ENCODE measurements around the gene PSMB3.
"Not testable (repeated sequence)": the region's sequence is repeated elsewhere in the genome, so short reads cannot be mapped to it uniquely, and the experiment has no call there.

Gene PSMB3

DNA sequence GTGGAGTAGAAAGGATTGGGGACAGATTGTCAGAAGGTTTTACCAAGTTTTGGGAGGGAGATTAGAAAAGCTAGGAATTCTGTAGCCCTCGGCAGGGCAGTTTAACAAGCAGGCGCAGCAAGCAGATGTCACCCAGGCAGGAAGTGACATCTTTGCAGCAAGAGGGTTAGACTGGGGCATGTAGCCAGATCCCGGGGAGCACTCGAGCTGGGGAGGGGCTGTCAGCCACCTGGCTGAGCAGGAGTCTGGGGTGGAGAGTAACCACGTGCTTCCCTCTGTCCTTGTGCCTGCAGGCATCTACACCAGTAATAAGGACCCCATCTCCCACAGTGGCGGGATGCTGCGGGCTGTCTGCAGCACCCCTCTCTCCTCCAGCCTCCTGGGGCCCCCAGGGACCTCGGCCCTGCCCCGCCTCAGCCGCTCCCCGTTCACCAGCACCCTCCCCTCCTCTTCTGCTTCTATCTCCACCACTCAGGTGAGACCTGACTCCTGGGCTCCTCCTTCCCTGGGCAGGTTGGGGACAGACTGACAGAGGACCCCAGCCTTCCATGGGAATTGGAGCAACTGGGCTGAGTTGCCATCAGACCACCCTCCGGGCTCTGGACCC, 35.3 kb upstream of the PSMB3 start:
- H3K27ac ChIP-seq (ENCODE audit: low read length), result no peak overlapping the region
- peaks cover 2% of the 10 kb centered on the region; the same call in 1 of the 2 replicates for H3K27me3 ChIP-seq (ENCODE audit: control insufficient read depth, insufficient read depth, low read length)
- no peaks in the 10 kb centered on the region for H3K9me3 ChIP-seq (ENCODE audit: control insufficient read depth, insufficient read depth, low read length)
- WGBS (ENCODE audit: insufficient coverage, insufficient read length), result no CpG with 5 or more reads among the region's 12 CpGs
- peaks cover 19% of the 10 kb centered on the region for H3K4me1 ChIP-seq (ENCODE audit: control insufficient read depth, insufficient read depth, low read length)
- no peaks in the 10 kb centered on the region for H3K36me3 ChIP-seq (ENCODE audit: control insufficient read depth, insufficient read depth, low read length)
- DNase-seq (ENCODE audit: low read depth, low spot score), result no peak
- H3K4me3 ChIP-seq (ENCODE audit: low read length), result no peak overlapping the region

DNA sequence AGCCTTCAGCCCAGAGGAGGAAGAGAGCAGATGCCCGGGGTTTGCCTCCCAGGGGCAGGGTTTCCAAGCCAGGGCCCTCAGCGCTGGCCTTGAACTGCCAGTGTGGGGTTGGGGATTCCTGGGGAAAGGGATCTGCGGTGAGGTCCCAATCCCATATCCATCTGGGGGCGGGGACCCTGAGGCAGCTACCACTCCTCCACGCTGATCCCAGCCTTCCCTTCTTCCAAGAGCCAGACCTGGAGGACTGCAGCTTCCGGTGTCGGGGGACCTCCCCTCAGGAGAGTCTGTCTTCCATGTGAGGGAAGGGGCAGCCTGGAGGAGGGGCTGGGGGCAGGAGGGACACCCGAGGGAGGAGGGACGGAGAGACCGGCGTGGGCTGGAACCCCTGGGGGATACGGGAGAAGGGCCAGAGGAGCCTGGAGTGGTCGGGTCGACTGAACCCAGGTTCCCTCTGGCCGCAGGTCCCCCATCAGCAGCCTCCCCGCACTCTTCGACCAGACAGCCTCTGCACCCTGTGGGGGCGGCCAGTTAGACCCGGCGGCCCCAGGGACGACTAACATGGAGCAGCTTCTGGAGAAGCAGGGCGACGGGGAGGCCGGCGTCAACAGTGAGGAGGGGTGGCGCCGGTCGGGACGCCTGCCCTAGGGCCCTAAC, 33.1 kb upstream of the PSMB3 start:
- peaks cover 2% of the 10 kb centered on the region; the same call in 1 of the 2 replicates for H3K27me3 ChIP-seq (ENCODE audit: control insufficient read depth, insufficient read depth, low read length)
- H3K27ac ChIP-seq (ENCODE audit: low read length), result no peak overlapping the region
- no peaks in the 10 kb centered on the region for H3K9me3 ChIP-seq (ENCODE audit: control insufficient read depth, insufficient read depth, low read length)
- DNase-seq (ENCODE audit: low read depth, low spot score), result no peak
- peak overlapping the region; percentile 22; the same call in 1 of the 2 replicates for H3K4me3 ChIP-seq (ENCODE audit: low read length)
- peaks cover 16% of the 10 kb centered on the region for H3K4me1 ChIP-seq (ENCODE audit: control insufficient read depth, insufficient read depth, low read length)
- no peaks in the 10 kb centered on the region for H3K36me3 ChIP-seq (ENCODE audit: control insufficient read depth, insufficient read depth, low read length)
- WGBS (ENCODE audit: insufficient coverage, insufficient read length), result no CpG with 5 or more reads among the region's 29 CpGs

DNA sequence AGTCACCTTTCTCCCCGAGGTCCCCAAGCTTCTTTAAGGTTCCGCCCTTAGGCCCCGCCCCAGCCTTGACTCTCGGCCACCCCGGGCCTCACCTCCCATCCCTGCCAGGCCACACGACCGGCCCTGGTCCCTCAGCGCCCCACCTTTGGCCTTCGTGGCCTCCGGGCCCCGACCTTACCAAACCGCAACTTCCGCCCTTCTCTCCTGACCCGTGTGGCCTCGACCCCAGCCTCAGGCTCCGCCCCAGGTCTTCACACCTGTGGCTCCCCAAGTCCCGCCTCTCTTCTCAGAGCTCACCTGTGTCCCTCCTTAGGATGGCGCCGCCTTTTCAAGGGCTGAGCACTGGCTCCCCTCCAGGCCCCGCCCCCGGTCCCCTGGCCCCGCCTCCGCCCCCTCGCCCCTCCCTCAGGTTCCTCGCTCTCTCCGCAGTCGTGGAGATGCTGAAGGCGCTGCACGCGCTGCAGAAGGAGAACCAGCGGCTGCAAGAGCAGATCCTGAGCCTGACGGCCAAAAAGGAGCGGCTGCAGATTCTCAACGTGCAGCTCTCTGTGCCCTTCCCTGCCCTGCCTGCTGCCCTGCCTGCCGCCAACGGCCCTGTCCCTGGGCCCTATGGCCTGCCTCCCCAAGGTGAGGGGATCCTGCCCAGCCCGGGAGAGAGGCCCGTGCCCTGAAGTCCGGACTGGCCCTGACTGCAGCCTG, 32.4 kb upstream of the PSMB3 start:
- H3K4me3 ChIP-seq (ENCODE audit: low read length), result peak overlapping the region; percentile 22; the same call in 1 of the 2 replicates
- peaks cover 16% of the 10 kb centered on the region for H3K4me1 ChIP-seq (ENCODE audit: control insufficient read depth, insufficient read depth, low read length)
- H3K27me3 ChIP-seq (ENCODE audit: control insufficient read depth, insufficient read depth, low read length), result peaks cover 2% of the 10 kb centered on the region; the same call in 1 of the 2 replicates
- no peaks in the 10 kb centered on the region for H3K9me3 ChIP-seq (ENCODE audit: control insufficient read depth, insufficient read depth, low read length)
- WGBS (ENCODE audit: insufficient coverage, insufficient read length), result no CpG with 5 or more reads among the region's 39 CpGs
- H3K27ac ChIP-seq (ENCODE audit: low read length), result no peak overlapping the region
- H3K36me3 ChIP-seq (ENCODE audit: control insufficient read depth, insufficient read depth, low read length), result no peaks in the 10 kb centered on the region
- DNase-seq (ENCODE audit: low read depth, low spot score), result peak; percentile 84

DNA sequence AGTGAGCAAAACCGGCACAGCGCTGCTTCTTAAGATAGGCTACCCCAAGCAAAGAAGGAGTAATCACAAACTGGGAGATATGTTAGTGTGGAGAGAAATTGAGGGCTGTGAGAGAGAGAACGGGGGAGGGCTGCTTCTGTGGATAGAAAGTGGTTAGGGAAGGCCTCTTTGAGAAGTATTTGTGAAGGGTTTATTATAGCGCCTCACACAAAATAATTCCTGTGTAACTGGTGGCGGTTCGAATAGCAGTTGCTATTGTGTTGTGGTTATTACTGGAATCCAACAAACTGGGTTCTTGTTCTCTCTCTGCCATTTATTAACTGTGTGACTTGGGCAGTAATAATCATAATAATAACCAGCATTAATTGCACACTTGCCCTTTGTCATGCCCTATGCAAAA, 31.6 kb upstream of the PSMB3 start:
- Histone ChIP-seq H3K36me3 (ENCODE audit: control insufficient read depth, insufficient read depth, low read length) (no peaks in the 10 kb centered on the region), H3K27me3 (ENCODE audit: control insufficient read depth, insufficient read depth, low read length) (peaks cover 2% of the 10 kb centered on the region; the same call in 1 of the 2 replicates), H3K9me3 (ENCODE audit: control insufficient read depth, insufficient read depth, low read length) (no peaks in the 10 kb centered on the region), H3K27ac (ENCODE audit: low read length) (no peak overlapping the region), H3K4me3 (ENCODE audit: low read length) (no peak overlapping the region), H3K4me1 (ENCODE audit: control insufficient read depth, insufficient read depth, low read length) (peaks cover 12% of the 10 kb centered on the region)
- DNase-seq (ENCODE audit: low read depth, low spot score), result no peak
- WGBS (ENCODE audit: insufficient coverage, insufficient read length), result no CpG with 5 or more reads among the region's 6 CpGs

DNA sequence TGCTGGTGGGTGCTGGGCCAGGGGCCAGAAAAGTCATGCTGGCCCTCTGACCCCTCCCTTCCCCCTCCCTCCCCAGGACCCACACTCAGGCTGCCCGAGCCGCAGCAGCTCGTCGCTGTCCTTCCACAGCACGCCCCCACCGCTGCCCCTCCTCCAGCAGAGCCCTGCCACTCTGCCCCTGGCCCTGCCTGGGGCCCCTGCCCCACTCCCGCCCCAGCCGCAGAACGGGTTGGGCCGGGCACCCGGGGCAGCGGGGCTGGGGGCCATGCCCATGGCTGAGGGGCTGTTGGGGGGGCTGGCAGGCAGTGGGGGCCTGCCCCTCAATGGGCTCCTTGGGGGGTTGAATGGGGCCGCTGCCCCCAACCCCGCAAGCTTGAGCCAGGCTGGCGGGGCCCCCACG, 30.7 kb upstream of the PSMB3 start:
- H3K9me3 ChIP-seq (ENCODE audit: control insufficient read depth, insufficient read depth, low read length), result no peaks in the 10 kb centered on the region
- no peaks in the 10 kb centered on the region for H3K36me3 ChIP-seq (ENCODE audit: control insufficient read depth, insufficient read depth, low read length)
- H3K27ac ChIP-seq (ENCODE audit: low read length), result no peak overlapping the region
- H3K4me1 ChIP-seq (ENCODE audit: control insufficient read depth, insufficient read depth, low read length), result peaks cover 12% of the 10 kb centered on the region
- H3K4me3 ChIP-seq (ENCODE audit: low read length), result no peak overlapping the region
- no peak for DNase-seq (ENCODE audit: low read depth, low spot score)
- H3K27me3 ChIP-seq (ENCODE audit: control insufficient read depth, insufficient read depth, low read length), result peaks cover 2% of the 10 kb centered on the region; the same call in 1 of the 2 replicates
- no CpG with 5 or more reads among the region's 16 CpGs for WGBS (ENCODE audit: insufficient coverage, insufficient read length)

DNA sequence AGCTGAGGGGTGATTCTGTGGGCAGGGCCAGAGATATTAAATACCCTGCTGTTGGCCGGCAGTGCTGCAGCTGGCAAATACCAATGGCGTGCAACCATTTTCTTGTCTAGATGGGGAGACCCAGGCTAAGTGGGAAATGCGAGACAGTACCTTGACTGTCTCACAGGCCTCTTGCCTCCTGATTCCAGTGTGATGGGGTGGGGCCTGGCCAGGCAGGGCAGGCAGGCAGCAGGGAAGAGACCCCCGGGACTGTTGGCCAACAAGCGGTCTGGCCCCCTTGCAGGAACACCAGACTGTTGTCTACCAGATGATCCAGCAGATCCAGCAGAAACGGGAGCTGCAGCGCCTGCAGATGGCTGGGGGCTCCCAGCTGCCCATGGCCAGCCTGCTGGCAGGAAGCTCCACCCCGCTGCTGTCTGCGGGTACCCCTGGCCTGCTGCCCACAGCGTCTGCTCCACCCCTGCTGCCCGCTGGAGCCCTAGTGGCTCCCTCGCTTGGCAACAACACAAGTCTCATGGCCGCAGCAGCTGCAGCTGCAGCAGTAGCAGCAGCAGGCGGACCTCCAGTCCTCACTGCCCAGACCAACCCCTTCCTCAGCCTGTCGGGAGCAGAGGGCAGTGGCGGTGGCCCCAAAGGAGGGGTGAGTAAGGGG, 28.1 kb upstream of the PSMB3 start:
- Histone ChIP-seq H3K4me1 (ENCODE audit: control insufficient read depth, insufficient read depth, low read length) (peaks cover 5% of the 10 kb centered on the region; the same call in 1 of the 2 replicates), H3K4me3 (ENCODE audit: low read length) (no peak overlapping the region), H3K9me3 (ENCODE audit: control insufficient read depth, insufficient read depth, low read length) (no peaks in the 10 kb centered on the region), H3K27ac (ENCODE audit: low read length) (no peak overlapping the region), H3K27me3 (ENCODE audit: control insufficient read depth, insufficient read depth, low read length) (peaks cover 8% of the 10 kb centered on the region; the same call in 1 of the 2 replicates), H3K36me3 (ENCODE audit: control insufficient read depth, insufficient read depth, low read length) (no peaks in the 10 kb centered on the region)
- no peak for DNase-seq (ENCODE audit: low read depth, low spot score)
- WGBS (ENCODE audit: insufficient coverage, insufficient read length), result no CpG with 5 or more reads among the region's 16 CpGs

DNA sequence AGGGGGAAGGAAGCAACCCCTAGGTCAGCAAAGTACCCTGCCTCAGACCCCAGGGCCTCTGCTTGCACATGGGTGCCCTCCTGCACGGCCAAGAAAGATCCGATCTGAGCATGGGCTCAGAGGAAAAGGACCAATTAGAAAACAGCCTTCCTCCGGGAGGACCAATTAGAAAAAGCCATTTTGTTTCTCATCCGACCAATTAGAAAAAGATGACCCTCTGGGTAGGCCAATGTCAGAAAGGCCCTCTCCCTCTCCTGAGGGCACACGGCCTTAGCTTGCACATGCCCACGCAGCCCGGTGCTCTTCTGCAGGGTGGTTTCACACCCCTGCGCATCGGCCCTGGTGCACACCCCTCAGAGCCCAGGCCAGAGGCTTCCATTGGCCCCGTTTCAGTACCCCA, 27.5 kb upstream of the PSMB3 start:
- no peaks in the 10 kb centered on the region for H3K36me3 ChIP-seq (ENCODE audit: control insufficient read depth, insufficient read depth, low read length)
- H3K27ac ChIP-seq (ENCODE audit: low read length), result no peak overlapping the region
- DNase-seq (ENCODE audit: low read depth, low spot score), result no peak
- H3K9me3 ChIP-seq (ENCODE audit: control insufficient read depth, insufficient read depth, low read length), result no peaks in the 10 kb centered on the region
- WGBS (ENCODE audit: insufficient coverage, insufficient read length), result no CpG with 5 or more reads among the region's 10 CpGs
- peaks cover 7% of the 10 kb centered on the region; the same call in 1 of the 2 replicates for H3K4me1 ChIP-seq (ENCODE audit: control insufficient read depth, insufficient read depth, low read length)
- H3K27me3 ChIP-seq (ENCODE audit: control insufficient read depth, insufficient read depth, low read length), result peaks cover 8% of the 10 kb centered on the region; the same call in 1 of the 2 replicates
- no peak overlapping the region for H3K4me3 ChIP-seq (ENCODE audit: low read length)

DNA sequence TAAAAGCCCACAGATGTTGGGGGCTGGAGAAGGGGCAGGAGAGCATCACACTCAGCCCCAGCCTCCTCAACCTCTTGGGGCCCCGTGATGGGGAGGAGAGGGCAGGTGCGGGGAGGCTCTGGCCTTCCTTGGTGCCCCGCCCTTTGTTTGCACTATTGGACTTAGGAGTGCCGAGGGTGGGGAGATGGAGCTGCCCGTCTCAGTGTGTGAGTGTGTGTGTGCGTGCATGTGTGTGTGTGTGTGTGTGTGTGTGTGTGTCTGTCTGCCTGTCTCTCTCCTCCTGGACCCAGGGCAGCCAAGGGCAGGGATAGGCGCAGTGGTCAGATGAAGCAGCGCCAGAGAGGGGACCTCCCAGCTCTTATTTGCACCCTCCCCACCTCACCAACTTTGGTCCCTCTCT, 26.4 kb upstream of the PSMB3 start:
- not testable (repeated sequence) for H3K4me1 ChIP-seq (ENCODE audit: control insufficient read depth, insufficient read depth, low read length); H3K27ac ChIP-seq (ENCODE audit: low read length); H3K9me3 ChIP-seq (ENCODE audit: control insufficient read depth, insufficient read depth, low read length); H3K27me3 ChIP-seq (ENCODE audit: control insufficient read depth, insufficient read depth, low read length); H3K36me3 ChIP-seq (ENCODE audit: control insufficient read depth, insufficient read depth, low read length); H3K4me3 ChIP-seq (ENCODE audit: low read length); DNase-seq (ENCODE audit: low read depth, low spot score)
- no CpG with 5 or more reads among the region's 8 CpGs for WGBS (ENCODE audit: insufficient coverage, insufficient read length)

DNA sequence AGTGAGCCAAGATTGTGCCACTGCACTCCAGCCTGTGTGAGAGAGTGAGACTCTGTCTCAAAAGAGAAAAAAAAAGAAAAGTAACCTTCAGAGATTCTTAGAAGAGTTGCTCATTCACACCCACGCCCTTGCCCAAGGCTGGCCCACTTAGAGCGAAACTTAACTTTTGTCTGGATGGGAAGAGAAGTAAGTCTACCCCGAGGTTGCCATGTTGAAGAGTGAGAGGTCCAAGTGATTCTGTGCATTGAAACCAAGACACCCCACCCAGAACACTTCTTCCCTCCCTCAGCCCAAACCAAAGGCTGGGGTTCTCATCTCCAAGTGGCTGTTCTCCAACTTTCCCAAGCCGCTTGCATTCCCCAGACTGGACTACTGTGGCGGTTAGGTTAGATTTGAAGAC, 24.8 kb upstream of the PSMB3 start:
- no CpG with 5 or more reads among the region's 5 CpGs for WGBS (ENCODE audit: insufficient coverage, insufficient read length)
- peaks cover 5% of the 10 kb centered on the region; the same call in 1 of the 2 replicates for H3K27me3 ChIP-seq (ENCODE audit: control insufficient read depth, insufficient read depth, low read length)
- no peak overlapping the region for H3K4me3 ChIP-seq (ENCODE audit: low read length)
- H3K4me1 ChIP-seq (ENCODE audit: control insufficient read depth, insufficient read depth, low read length), result peaks cover 8% of the 10 kb centered on the region
- H3K36me3 ChIP-seq (ENCODE audit: control insufficient read depth, insufficient read depth, low read length), result no peaks in the 10 kb centered on the region
- no peak for DNase-seq (ENCODE audit: low read depth, low spot score)
- no peak overlapping the region for H3K27ac ChIP-seq (ENCODE audit: low read length)
- H3K9me3 ChIP-seq (ENCODE audit: control insufficient read depth, insufficient read depth, low read length), result no peaks in the 10 kb centered on the region

DNA sequence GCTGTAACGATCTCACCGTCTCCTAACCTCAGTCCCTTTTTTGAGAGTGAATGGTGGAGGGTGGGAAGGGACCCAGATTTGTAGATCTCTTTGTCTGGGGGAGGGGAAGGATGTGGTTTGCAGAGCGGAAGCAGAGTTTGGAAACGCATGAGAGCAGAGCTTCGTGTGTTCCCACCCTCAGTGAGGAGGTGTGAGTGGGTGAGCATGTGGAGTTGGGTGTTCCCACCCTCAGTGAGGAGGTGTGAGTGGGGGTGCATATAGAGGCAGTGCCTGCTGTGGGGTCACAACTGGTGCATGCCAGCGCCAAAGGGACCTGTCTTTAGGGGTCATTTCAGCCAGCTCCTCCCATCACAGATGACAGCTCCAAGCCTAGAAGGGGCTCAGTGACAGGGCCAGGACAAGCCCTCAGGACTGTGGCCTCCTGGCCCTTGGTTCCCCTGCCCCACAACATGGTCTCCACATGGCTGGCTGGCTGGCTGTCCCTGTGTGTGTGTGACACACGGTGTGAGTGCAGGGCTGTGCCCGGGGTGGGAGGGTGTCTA, 24.2 kb upstream of the PSMB3 start:
- Histone ChIP-seq H3K27ac (ENCODE audit: low read length) (no peak overlapping the region), H3K36me3 (ENCODE audit: control insufficient read depth, insufficient read depth, low read length) (no peaks in the 10 kb centered on the region), H3K4me3 (ENCODE audit: low read length) (no peak overlapping the region), H3K9me3 (ENCODE audit: control insufficient read depth, insufficient read depth, low read length) (no peaks in the 10 kb centered on the region), H3K4me1 (ENCODE audit: control insufficient read depth, insufficient read depth, low read length) (peaks cover 8% of the 10 kb centered on the region), H3K27me3 (ENCODE audit: control insufficient read depth, insufficient read depth, low read length) (peaks cover 5% of the 10 kb centered on the region; the same call in 1 of the 2 replicates)
- no peak for DNase-seq (ENCODE audit: low read depth, low spot score)
- no CpG with 5 or more reads among the region's 8 CpGs for WGBS (ENCODE audit: insufficient coverage, insufficient read length)
